Stimulated activated CD4-positive, alpha-beta T cell treated with anti-CD3 and anti-CD28 coated beads, Interleukin-1b, Interleukin-23, amount 100 ng/mL, for 48 hours (primary cell): Measurements from ENCODE around the gene TRDN.
"Not testable (repeated sequence)": the region's sequence is repeated elsewhere in the genome, so short reads cannot be mapped to it uniquely, and the experiment has no call there.

Source experiments
- DNase-seq: peaks from one replicate; pipeline ENCODE4 v3.0.0-alpha.2; 2020

The TRDN gene

GRCh38 chr6:123383718-123384117 is 253.0 kb downstream of the TRDN start:
- DNase-seq: no peak

GRCh38 chr6:123380257-123380656 is 256.5 kb downstream of the TRDN start:
- no peak for DNase-seq

GRCh38 chr6:123372737-123373136 is 264.0 kb downstream of the TRDN start:
- DNase-seq: no peak

- no peak for DNase-seq
Observed at GRCh38 chr6:123363912-123364311, 272.8 kb downstream of the TRDN start.

- DNase-seq: no peak
Observed at GRCh38 chr6:123360359-123360758, 276.4 kb downstream of the TRDN start.

GRCh38 chr6:123352705-123353104 is 284.0 kb downstream of the TRDN start:
- DNase-seq: no peak

GRCh38 chr6:123352279-123352678 is 284.5 kb downstream of the TRDN start:
- no peak for DNase-seq

GRCh38 chr6:123343836-123344235 is 292.9 kb downstream of the TRDN start:
- DNase-seq: no peak

- DNase-seq: no peak
Observed at GRCh38 chr6:123338394-123338793, 298.4 kb downstream of the TRDN start.

GRCh38 chr6:123333000-123333756 is 303.6 kb downstream of the TRDN start:
- no peak for DNase-seq

- DNase-seq: no peak
Observed at GRCh38 chr6:123332070-123332469, 304.7 kb downstream of the TRDN start.

GRCh38 chr6:123329337-123329736 is 307.4 kb downstream of the TRDN start:
- no peak for DNase-seq

- DNase-seq: no peak
Observed at GRCh38 chr6:123323452-123324329, 313.1 kb downstream of the TRDN start.

GRCh38 chr6:123321020-123321419 is 315.7 kb downstream of the TRDN start:
- no peak for DNase-seq

- no peak for DNase-seq
Observed at GRCh38 chr6:123316733-123317323, 319.9 kb downstream of the TRDN start.

GRCh38 chr6:123314459-123314858 is 322.3 kb downstream of the TRDN start:
- DNase-seq: not testable (repeated sequence)

- no peak for DNase-seq
Observed at GRCh38 chr6:123309130-123309529, 327.6 kb downstream of the TRDN start.

- DNase-seq: no peak
Observed at GRCh38 chr6:123306334-123306733, 330.4 kb downstream of the TRDN start.

GRCh38 chr6:123295672-123296071 is 341.1 kb downstream of the TRDN start:
- DNase-seq: no peak

GRCh38 chr6:123295181-123295580 is 341.6 kb downstream of the TRDN start:
- DNase-seq: no peak

- DNase-seq: no peak
Observed at GRCh38 chr6:123288649-123289048, 348.1 kb downstream of the TRDN start.

- no peak for DNase-seq
Observed at GRCh38 chr6:123276546-123276980, 360.2 kb downstream of the TRDN start.

- DNase-seq: no peak
Observed at GRCh38 chr6:123263981-123264380, 372.8 kb downstream of the TRDN start.

- no peak for DNase-seq
Observed at GRCh38 chr6:123240626-123241025, 396.1 kb downstream of the TRDN start.
